GM12873 (cell line): Measurements from ENCODE around the gene RMI1.

Experiments
- CTCF ChIP-seq: IDR thresholded peaks from 2 replicates; pipeline ENCODE4 v1.5.1; 2012; ENCODE audit warnings: low read depth, mild to moderate bottlenecking, moderate library complexity, low read length, control low read depth; ENCODE audit not compliant: insufficient read depth; ENCODE audit errors: missing control alignments

Gene RMI1

DNA sequence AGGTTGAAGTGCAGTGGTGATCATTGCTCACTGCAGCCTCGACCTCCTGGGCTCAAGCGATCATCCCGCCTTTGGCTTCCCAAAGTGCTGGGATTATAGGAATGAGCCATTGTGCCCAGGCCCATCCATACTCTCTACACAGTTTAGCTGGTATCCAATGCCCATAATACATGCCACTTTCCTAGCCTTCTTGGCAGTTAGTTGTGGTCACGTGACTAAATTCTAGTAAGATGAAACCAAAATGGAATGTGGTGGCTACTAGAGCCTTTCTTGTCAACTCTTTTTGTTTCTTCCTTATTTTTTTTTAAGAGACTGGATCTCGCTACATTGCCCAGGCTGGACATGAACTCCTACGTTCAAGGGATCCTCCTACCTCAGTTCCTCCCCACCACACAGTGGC is 44.1 kb upstream of the RMI1 start:
- TF ChIP-seq CTCF: no peak

GRCh38 chr9:83937861-83938455 is 42.6 kb upstream of the RMI1 start:
- peak; percentile 63 for TF ChIP-seq CTCF

DNA sequence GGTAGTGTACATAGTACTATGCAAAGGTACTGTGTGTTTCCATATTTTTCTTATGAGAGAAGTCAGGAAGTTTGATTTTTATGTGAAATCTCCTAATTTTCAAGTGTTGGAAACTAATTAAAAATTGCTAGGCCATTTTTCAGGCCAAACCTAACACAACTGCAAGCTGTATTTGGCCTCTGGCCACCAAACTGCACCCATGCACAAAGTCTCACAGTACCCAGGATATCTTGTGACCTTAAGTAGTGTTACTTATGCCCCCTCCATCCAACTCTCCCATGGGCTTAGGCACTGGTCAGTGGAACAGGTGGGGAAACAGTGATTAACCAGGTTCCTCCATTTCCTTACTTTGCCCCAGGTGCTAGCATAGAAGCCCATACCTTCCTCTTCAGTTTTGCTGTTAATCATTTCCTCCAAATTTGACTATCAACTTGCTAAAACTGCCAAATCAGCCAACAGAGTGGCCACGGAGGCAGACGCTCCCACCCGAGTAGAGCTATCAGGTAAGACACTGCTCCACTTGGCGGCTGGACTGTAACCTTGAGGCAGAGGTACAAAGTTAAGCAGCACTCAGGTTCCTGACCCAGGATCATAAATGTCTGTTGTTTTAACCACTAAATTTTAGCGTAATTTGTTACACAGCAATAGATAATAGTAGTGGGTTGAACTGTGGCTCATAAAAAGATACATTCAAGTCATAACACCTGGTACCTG is 39.9 kb upstream of the RMI1 start:
- TF ChIP-seq CTCF: no peak

GRCh38 chr9:83956086-83956435 is 24.5 kb upstream of the RMI1 start:
- no peak for TF ChIP-seq CTCF

GRCh38 chr9:83956436-83957247 is 24.0 kb upstream of the RMI1 start:
- no peak for TF ChIP-seq CTCF

- no peak for TF ChIP-seq CTCF
These were observed 23.4 kb upstream of the RMI1 start for GRCh38 chr9:83957248-83957513.

GRCh38 chr9:83959061-83959460 is 21.5 kb upstream of the RMI1 start:
- no peak for TF ChIP-seq CTCF
